Mononuclear cell (primary cell): Measurements from ENCODE around the gene WFDC1. TPM values are rescaled to one million over a fixed set of nuclear protein-coding genes. Genes with fewer than 3 reads are reported as not detected.

Experiments used
- H3K27me3 ChIP-seq: 2 replicates; pipeline ENCODE4 v1.6.0; 2011; ENCODE audit warnings: low read length, control low read depth; ENCODE audit not compliant: insufficient read depth
- H3K4me1 ChIP-seq: 2 replicates; pipeline ENCODE4 v1.5.1; 2011; ENCODE audit warnings: mild to moderate bottlenecking, low read length, control low read depth; ENCODE audit not compliant: insufficient read depth
- H3K4me3 ChIP-seq: 2 replicates; pipeline ENCODE4 v1.5.1; 2011; ENCODE audit warnings: mild to moderate bottlenecking, low read length, moderate library complexity
- H3K9me3 ChIP-seq: 2 replicates; pipeline ENCODE4 v1.5.1; 2011; ENCODE audit warnings: low read depth, mild to moderate bottlenecking, control low read depth, low read length
- total RNA-seq: library from RNA; depleted of rRNA; stranded (reverse); fragments of >200 nt; gene quantifications from one replicate; pipeline ENCODE4 v1.2.3, GENCODE V29; 2012

Gene WFDC1
- total RNA-seq, 1 donor, result 0.10 TPM

GRCh38 chr16:84267380-84267779 lies 27.3 kb upstream of the WFDC1 start:
- H3K27me3 ChIP-seq, result no peaks in the 10 kb centered on the region
- no peak overlapping the region for H3K4me3 ChIP-seq
- H3K9me3 ChIP-seq, result no peaks in the 10 kb centered on the region
- no peaks in the 10 kb centered on the region for H3K4me1 ChIP-seq

GRCh38 chr16:84268291-84269040 lies 26.2 kb upstream of the WFDC1 start:
- Histone ChIP-seq H3K4me1 (no peaks in the 10 kb centered on the region), H3K4me3 (no peak overlapping the region), H3K9me3 (no peaks in the 10 kb centered on the region), H3K27me3 (no peaks in the 10 kb centered on the region)

- Histone ChIP-seq H3K27me3 (no peaks in the 10 kb centered on the region), H3K4me3 (no peak overlapping the region), H3K9me3 (no peaks in the 10 kb centered on the region), H3K4me1 (no peaks in the 10 kb centered on the region)
Measured at GRCh38 chr16:84270071-84270470, 24.6 kb upstream of the WFDC1 start.

- H3K27me3 ChIP-seq, result no peaks in the 10 kb centered on the region
- no peaks in the 10 kb centered on the region for H3K4me1 ChIP-seq
- no peaks in the 10 kb centered on the region for H3K9me3 ChIP-seq
- no peak overlapping the region for H3K4me3 ChIP-seq
Measured at GRCh38 chr16:84270531-84270930, 24.1 kb upstream of the WFDC1 start.

- H3K4me1 ChIP-seq, result no peaks in the 10 kb centered on the region
- H3K9me3 ChIP-seq, result no peaks in the 10 kb centered on the region
- no peaks in the 10 kb centered on the region for H3K27me3 ChIP-seq
- H3K4me3 ChIP-seq, result no peak overlapping the region
Measured at GRCh38 chr16:84271037-84271436, 23.6 kb upstream of the WFDC1 start.

- no peaks in the 10 kb centered on the region for H3K27me3 ChIP-seq
Measured at GRCh38 chr16:84271866-84272265, 22.8 kb upstream of the WFDC1 start.

GRCh38 chr16:84272740-84273320 lies 21.8 kb upstream of the WFDC1 start:
- Histone ChIP-seq H3K4me3 (no peak overlapping the region), H3K4me1 (no peaks in the 10 kb centered on the region), H3K27me3 (no peaks in the 10 kb centered on the region), H3K9me3 (no peaks in the 10 kb centered on the region)

More at GRCh38 chr16:84271866-84272265, 22.8 kb upstream of the WFDC1 start:
- Histone ChIP-seq H3K4me1 (no peaks in the 10 kb centered on the region), H3K4me3 (no peak overlapping the region), H3K9me3 (no peaks in the 10 kb centered on the region)

GRCh38 chr16:84274515-84274914 lies 20.2 kb upstream of the WFDC1 start:
- no peaks in the 10 kb centered on the region for H3K9me3 ChIP-seq
- H3K4me3 ChIP-seq, result no peak overlapping the region
- no peaks in the 10 kb centered on the region for H3K4me1 ChIP-seq
- no peaks in the 10 kb centered on the region for H3K27me3 ChIP-seq

GRCh38 chr16:84275585-84276151 lies 19.0 kb upstream of the WFDC1 start:
- H3K9me3 ChIP-seq, result no peaks in the 10 kb centered on the region
- H3K27me3 ChIP-seq, result no peaks in the 10 kb centered on the region
- no peaks in the 10 kb centered on the region for H3K4me1 ChIP-seq
- H3K4me3 ChIP-seq, result no peak overlapping the region

GRCh38 chr16:84277244-84277823 lies 17.3 kb upstream of the WFDC1 start:
- no peak overlapping the region for H3K4me3 ChIP-seq
- H3K4me1 ChIP-seq, result no peaks in the 10 kb centered on the region
- H3K27me3 ChIP-seq, result no peaks in the 10 kb centered on the region
- no peaks in the 10 kb centered on the region for H3K9me3 ChIP-seq

- no peak overlapping the region for H3K4me3 ChIP-seq
- H3K27me3 ChIP-seq, result no peaks in the 10 kb centered on the region
- no peaks in the 10 kb centered on the region for H3K4me1 ChIP-seq
- no peaks in the 10 kb centered on the region for H3K9me3 ChIP-seq
Measured at GRCh38 chr16:84278333-84278732, 16.3 kb upstream of the WFDC1 start.

GRCh38 chr16:84278968-84279367 lies 15.7 kb upstream of the WFDC1 start:
- Histone ChIP-seq H3K9me3 (no peaks in the 10 kb centered on the region), H3K4me3 (no peak overlapping the region), H3K4me1 (no peaks in the 10 kb centered on the region), H3K27me3 (no peaks in the 10 kb centered on the region)

GRCh38 chr16:84279881-84280280 lies 14.8 kb upstream of the WFDC1 start:
- Histone ChIP-seq H3K27me3 (no peaks in the 10 kb centered on the region), H3K4me1 (no peaks in the 10 kb centered on the region), H3K4me3 (no peak overlapping the region), H3K9me3 (no peaks in the 10 kb centered on the region)

GRCh38 chr16:84281074-84281473 lies 13.6 kb upstream of the WFDC1 start:
- H3K4me1 ChIP-seq, result no peaks in the 10 kb centered on the region
- no peak overlapping the region for H3K4me3 ChIP-seq
- no peaks in the 10 kb centered on the region for H3K9me3 ChIP-seq
- no peaks in the 10 kb centered on the region for H3K27me3 ChIP-seq

- Histone ChIP-seq H3K4me1 (no peaks in the 10 kb centered on the region), H3K4me3 (no peak overlapping the region), H3K9me3 (no peaks in the 10 kb centered on the region), H3K27me3 (no peaks in the 10 kb centered on the region)
Measured at GRCh38 chr16:84282533-84282932, 12.1 kb upstream of the WFDC1 start.
